Calu3 (cell line): ENCODE results near the gene EWSR1. TPM values are rescaled to one million over a fixed set of nuclear protein-coding genes. Genes with fewer than 3 reads are reported as not detected.

Source experiments
- BruUV-seq: library from RNA; stranded (reverse); fragments of 400-500 nt; replicated peaks from 2 replicates; lab custom pipeline; 2021; lab: Mats Ljungman, UMichigan
- CTCF ChIA-PET: fragments of 300-600 bp; sonication (Branson Sonifier 250); formaldehyde crosslinking; loops from one replicate; lab custom pipeline; 2022; ENCODE audit warnings: antibody characterized with exemption; lab: Charles Lee
- DNase-seq: peaks from one replicate; pipeline ENCODE4 v3.0.0; 2022
- H3K27ac Mint-ChIP-seq: one replicate; pipeline ENCODE4 v1.8.0; 2022; ENCODE audit warnings: mixed read lengths; ENCODE audit not compliant: unreplicated experiment
- H3K27me3 Mint-ChIP-seq: one replicate; pipeline ENCODE4 v1.8.0; 2022; ENCODE audit warnings: mixed read lengths; ENCODE audit not compliant: unreplicated experiment
- H3K36me3 Mint-ChIP-seq: one replicate; pipeline ENCODE4 v1.8.0; 2022; ENCODE audit warnings: mild to moderate bottlenecking, moderate library complexity, mixed read lengths; ENCODE audit not compliant: insufficient read depth, unreplicated experiment
- H3K4me1 Mint-ChIP-seq: one replicate; pipeline ENCODE4 v1.8.0; 2022; ENCODE audit warnings: mild to moderate bottlenecking, low read depth, mixed read lengths; ENCODE audit not compliant: unreplicated experiment
- H3K4me3 Mint-ChIP-seq: one replicate; pipeline ENCODE4 v1.8.0; 2022; ENCODE audit warnings: mild to moderate bottlenecking, low read depth, moderate library complexity, mixed read lengths; ENCODE audit not compliant: unreplicated experiment
- H3K9me3 Mint-ChIP-seq: one replicate; pipeline ENCODE4 v1.8.0; 2022; ENCODE audit warnings: low read depth, mixed read lengths; ENCODE audit not compliant: unreplicated experiment
- CTCF ChIP-seq: fragments of 200-600 bp; IDR thresholded peaks from one replicate; pipeline ENCODE4 v1.8.0; 2022; ENCODE audit warnings: antibody characterized with exemption; ENCODE audit not compliant: unreplicated experiment
- intact Hi-C: fragments of 100-400 bp; cut with micrococcal nuclease; formaldehyde crosslinking; loops from one replicate; pipeline ENCODE4 v1.10.0; 2022; ENCODE audit not compliant: unreplicated experiment
- total RNA-seq: library from RNA; stranded (reverse); gene quantifications from 2 replicates; pipeline ENCODE4 v1.2.3, GENCODE V29; 2022

The EWSR1 gene
- total RNA-seq, 1 experiment from 2014 or later: 374 TPM

- intact Hi-C loops: no loop called here
- TF ChIP-seq CTCF: no peak
- Mint-ChIP-seq H3K27ac (no peak overlapping the region), H3K4me1 (peaks cover 17% of the 10 kb centered on the region), H3K36me3 (peaks cover 19% of the 10 kb centered on the region), H3K27me3 (peaks cover 40% of the 10 kb centered on the region), H3K4me3 (no peak overlapping the region), H3K9me3 (no peaks in the 10 kb centered on the region)
- CTCF ChIA-PET: interaction anchor here (0.9 kb wide), 1 partner anchor 10 kb away, joined by 6 read pairs; the partner anchor contains the start of gene GAS2L1
- no peak for DNase-seq
- no TSS peak for BruUV-seq
Observed at GRCh38 chr22:29316141-29316828, 48.2 kb downstream of the EWSR1 start.

GRCh38 chr22:29317827-29318454, 49.9 kb downstream of the EWSR1 start:
- DNase-seq: no peak
- Mint-ChIP-seq H3K4me3 (no peak overlapping the region), H3K36me3 (peaks cover 10% of the 10 kb centered on the region), H3K4me1 (peaks cover 14% of the 10 kb centered on the region), H3K9me3 (no peaks in the 10 kb centered on the region), H3K27ac (no peak overlapping the region), H3K27me3 (peaks cover 40% of the 10 kb centered on the region)
- intact Hi-C loops: no loop called here
- CTCF ChIA-PET: no interaction called here
- no TSS peak for BruUV-seq
- TF ChIP-seq CTCF: no peak

GRCh38 chr22:29319072-29319471, 51.0 kb downstream of the EWSR1 start:
- peaks cover 9% of the 10 kb centered on the region for H3K4me1 Mint-ChIP-seq
- DNase-seq: no peak
- no peak overlapping the region for H3K27ac Mint-ChIP-seq
- CTCF ChIA-PET: no interaction called here
- intact Hi-C loops: no loop called here
- H3K9me3 Mint-ChIP-seq: no peaks in the 10 kb centered on the region
- H3K36me3 Mint-ChIP-seq: peaks cover 6% of the 10 kb centered on the region
- no TSS peak for BruUV-seq
- TF ChIP-seq CTCF: no peak
- H3K4me3 Mint-ChIP-seq: no peak overlapping the region
- H3K27me3 Mint-ChIP-seq: peaks cover 30% of the 10 kb centered on the region

- DNase-seq: no peak
- intact Hi-C loops: no loop called here
- peaks cover 19% of the 10 kb centered on the region for H3K27me3 Mint-ChIP-seq
- no peaks in the 10 kb centered on the region for H3K4me1 Mint-ChIP-seq
- H3K9me3 Mint-ChIP-seq: no peaks in the 10 kb centered on the region
- H3K4me3 Mint-ChIP-seq: no peak overlapping the region
- H3K36me3 Mint-ChIP-seq: peaks cover 9% of the 10 kb centered on the region
- H3K27ac Mint-ChIP-seq: no peak overlapping the region
- no TSS peak for BruUV-seq
- TF ChIP-seq CTCF: no peak
- CTCF ChIA-PET: no interaction called here
Observed at GRCh38 chr22:29320546-29320945, 52.5 kb downstream of the EWSR1 start.
